NCI-H187 treated with DMSO at 0.1 percent for 48 hours (cell line): ENCODE data around the gene NDUFV3.
"Not testable (repeated sequence)": the region's sequence is repeated elsewhere in the genome, so short reads cannot be mapped to it uniquely, and the experiment has no call there.

Experiments used
- DNase-seq: peaks from one replicate; lab custom pipeline; 2025; lab: John Stamatoyannopoulos, UW

Gene NDUFV3

GRCh38 chr21:42857216-42857615, 35.9 kb upstream of the NDUFV3 start:
- no peak for DNase-seq

DNA sequence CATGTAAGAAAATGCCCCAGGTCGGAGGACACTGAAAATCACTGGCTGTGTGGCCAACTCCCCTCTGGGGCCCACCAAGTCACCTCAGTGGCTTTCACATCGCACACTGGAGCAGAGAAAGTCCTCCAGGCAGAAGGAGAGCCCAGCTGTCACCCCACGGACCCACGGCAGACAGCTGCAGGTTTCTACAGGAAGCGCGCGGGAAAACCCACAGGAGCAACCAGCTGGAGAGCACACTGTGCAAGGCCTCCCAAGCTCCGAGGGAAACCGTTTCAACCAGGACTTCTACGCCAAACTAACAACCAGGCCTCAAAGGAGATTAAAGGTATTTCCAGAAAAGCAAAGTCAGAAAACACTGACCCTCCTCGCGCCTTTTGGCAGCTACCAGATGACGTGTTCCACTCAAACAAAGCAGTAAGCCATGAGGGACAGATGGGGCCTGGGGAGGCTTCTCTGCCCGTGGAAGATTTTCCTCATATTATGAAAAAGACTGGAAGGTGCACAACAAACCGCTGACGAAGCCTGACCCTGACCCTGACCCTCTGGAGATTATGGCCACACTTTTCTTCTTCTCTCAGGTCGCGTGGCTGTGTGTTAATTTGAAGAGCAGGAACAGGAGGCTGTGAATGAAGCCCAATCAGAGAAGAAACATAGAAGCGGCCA, 34.8 kb upstream of the NDUFV3 start:
- DNase-seq = no peak

DNA sequence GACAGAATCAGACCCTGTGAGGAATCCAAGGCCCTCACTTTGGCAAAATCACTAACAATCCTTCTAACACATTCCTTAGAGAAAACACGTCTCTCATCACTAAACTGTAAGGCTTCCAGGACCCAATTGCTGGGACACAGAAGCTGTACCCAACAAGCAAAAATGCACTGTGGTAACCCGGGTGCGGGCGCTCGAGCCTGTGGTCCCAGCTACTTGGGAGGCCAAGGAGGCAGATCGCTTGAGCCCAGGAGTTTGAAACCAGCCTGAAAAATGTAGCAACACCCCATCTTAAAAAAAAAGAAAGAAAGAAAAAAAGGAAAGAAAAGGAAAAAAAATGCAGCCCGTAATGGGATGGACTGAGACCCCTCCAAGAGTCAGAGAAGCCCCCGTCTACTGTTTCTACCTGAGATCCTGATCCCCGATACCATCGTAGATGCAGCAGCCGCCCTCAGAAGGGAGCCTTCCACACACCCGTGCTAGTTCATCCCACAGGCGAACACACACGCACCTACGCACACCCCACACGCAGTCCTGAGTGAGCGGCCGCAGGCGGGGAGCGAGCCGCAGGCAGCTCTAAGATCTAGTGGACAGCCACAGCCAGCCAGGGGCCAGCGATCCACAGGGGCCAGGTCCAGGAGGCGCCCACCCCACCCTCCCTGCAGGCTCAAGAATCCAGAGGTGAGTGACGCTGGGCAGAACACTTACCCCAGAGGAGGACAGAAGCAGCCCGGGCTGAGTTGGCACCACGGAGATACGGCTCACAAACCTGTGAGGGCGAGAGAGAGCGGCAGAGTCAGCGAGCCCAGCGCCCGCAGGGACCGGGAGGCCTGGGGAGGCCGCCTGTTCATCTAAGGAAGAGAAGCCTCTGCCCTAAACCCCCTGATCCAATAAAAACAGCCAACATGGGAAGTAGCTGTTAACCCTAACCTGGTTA, 33.9 kb upstream of the NDUFV3 start:
- no peak for DNase-seq

DNA sequence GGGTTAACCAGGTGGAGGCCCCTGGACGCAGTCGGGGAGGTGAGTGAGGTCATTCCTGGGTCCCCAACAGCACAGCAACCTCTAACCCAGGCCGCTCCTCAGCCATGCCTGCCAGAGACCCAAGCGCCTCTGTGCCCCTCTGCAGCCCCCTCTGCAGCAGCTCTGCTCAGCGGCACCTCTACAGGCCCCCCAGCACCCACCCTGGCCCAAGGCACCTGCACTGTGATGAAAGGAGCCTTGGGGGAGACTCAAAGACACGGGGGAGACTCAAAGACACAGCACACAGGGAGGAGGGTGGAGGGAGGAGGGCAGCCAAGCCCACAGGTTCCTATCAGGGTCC, 33.2 kb upstream of the NDUFV3 start:
- no peak for DNase-seq

GRCh38 chr21:42860345-42860744, 32.8 kb upstream of the NDUFV3 start:
- DNase-seq = no peak

DNA sequence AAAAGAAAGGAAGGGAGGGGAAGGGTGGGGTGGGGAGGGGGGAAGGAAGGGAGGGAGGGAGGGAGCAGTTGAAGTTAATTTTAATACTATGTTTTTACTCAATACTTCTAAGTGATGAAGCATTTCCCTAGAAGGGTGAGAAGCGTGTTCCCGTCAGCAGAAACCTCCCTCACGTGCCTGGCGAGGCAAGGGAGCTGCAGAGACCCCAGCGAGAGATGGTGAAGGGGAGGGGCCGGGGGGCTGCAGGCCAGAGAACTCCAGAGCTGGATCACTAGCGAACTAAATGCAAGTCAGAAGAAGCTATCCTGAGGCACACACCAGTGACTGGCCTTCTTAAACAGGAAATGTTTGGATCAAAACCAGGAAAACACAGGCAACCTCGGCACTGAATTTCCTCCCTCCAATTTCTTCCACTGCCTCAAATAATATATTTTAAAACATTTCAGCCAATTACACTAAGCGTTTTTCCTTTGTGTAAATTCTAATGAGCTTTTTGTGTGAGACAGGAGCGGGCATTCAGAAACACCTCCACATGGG, 31.7 kb upstream of the NDUFV3 start:
- no peak for DNase-seq

GRCh38 chr21:42861848-42862400, 31.2 kb upstream of the NDUFV3 start:
- DNase-seq = no peak

GRCh38 chr21:42862774-42863503, 30.2 kb upstream of the NDUFV3 start:
- no peak for DNase-seq

GRCh38 chr21:42863504-42863870, 29.6 kb upstream of the NDUFV3 start:
- no peak for DNase-seq

DNA sequence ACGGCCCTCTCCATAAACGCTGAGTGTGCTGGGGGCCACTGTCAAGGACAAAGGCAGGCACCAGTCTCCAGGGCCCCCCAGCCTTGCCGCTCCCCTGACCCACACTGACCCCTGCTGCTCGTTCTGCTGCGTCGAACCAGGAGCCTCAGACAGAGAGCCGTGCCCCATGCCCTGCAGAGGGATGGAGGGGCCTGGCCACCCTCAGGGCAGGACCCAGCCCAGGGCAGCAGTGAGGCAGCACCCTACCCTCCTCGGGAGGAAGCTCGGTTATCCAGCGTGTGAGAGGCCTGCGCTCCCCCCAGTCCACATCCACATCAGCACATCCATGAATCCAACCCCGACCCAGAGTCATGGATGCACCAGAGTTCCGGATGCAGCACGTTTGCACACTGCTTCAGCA, 28.8 kb upstream of the NDUFV3 start:
- no peak for DNase-seq

GRCh38 chr21:42864815-42865775, 28.0 kb upstream of the NDUFV3 start:
- DNase-seq = no peak

- DNase-seq = no peak
Observed at GRCh38 chr21:42865776-42866160, 27.3 kb upstream of the NDUFV3 start.

DNA sequence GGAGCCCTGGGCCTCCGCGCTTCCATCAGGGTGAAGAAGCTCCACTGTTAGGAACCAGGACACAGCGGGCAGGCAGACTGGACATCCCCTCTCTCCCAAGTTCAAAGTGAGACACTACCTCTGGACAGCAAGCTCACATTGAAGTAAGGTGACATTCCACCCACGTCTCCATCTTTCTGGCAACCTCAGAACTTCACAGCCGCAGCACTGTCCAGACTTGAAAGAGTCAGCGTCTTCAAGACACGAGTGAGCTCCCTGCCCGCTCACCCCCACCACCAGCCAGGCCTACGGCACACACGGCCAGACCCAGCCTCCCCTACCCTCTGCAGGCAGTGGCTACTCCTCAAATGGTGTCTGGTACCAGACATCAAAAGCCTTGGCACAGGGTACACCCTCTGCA, 24.9 kb upstream of the NDUFV3 start:
- DNase-seq = no peak

DNA sequence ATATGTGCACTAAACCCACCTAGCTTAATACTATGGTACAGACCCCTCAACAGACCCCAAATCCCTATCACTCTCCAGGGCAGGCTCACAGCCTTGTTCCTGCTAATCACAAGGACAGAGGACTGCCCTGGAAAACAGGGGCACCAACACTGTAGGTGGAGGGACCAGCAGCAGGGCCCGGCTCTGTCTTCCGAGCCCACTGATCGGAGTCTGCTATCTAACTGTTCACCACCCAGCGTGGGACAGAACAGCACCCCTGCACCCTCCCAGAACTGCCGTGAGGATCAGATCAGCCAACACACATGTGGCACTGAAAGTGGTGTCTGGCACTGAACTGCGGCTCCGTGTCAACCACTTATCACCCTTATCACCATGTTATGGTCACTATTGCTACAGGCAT, 20.0 kb upstream of the NDUFV3 start:
- no peak for DNase-seq

GRCh38 chr21:42875811-42876210, 17.3 kb upstream of the NDUFV3 start:
- not testable (repeated sequence) for DNase-seq

GRCh38 chr21:42878678-42878992, 14.5 kb upstream of the NDUFV3 start:
- DNase-seq = no peak

DNA sequence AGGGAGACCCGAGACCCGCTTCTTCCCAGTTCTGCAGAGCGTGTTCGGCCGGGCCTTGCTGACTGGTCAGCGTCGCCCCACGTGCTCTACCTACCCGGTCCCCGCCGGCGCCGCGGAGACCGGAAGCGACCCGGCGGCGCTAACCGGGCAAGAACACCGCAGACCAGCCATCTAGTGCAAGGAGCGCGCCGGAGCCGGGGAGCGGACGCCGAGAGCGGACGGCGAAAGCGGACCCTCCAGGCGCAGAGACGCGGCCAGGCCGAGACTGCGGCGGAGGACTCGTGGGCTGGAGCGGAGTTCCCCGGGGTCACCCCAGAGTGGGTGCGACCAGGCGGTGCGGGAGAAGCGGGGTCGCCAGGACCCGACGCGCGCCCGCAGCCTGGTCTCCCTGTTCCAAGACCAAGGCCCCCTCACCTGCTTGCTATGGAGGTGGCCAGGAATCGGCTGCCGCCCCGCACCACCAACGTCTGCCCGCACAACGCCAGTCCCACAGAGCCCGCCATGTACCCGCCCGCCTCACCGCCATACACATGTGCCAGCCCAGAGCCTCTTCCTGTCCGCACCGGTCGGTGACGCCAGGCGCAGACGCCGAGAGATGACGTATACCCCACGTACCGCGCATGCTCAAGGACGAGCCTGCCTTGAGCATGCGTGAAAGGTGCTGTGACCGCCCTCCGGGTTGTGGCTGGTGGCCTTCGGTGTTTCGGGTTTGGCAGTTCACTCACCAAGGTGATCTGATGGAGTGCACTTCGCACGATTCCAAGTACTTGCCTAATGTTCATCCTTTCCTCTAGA, 13.9 kb upstream of the NDUFV3 start, which contains the start of gene WDR4:
Gene WDR4, minus strand, starts transcription at position 547 of the 795 bp plus-strand sequence. Its CDS starts 44 bp downstream, at position 503.
- DNase-seq = peak; percentile 76

- no peak for DNase-seq
Observed at GRCh38 chr21:42880352-42880751, 12.8 kb upstream of the NDUFV3 start.

- no peak for DNase-seq
Observed at GRCh38 chr21:42883921-42884320, 9.2 kb upstream of the NDUFV3 start.

- no peak for DNase-seq
Observed at GRCh38 chr21:42887326-42887725, 5.8 kb upstream of the NDUFV3 start.
